ENCODE measurements around the gene ZIC5. TPM values are rescaled to one million over a fixed set of nuclear protein-coding genes. Genes with fewer than 3 reads are reported as not detected.

Gene ZIC5
- total RNA-seq, 1 experiment from 2014 or later = 5.2 TPM

DNA sequence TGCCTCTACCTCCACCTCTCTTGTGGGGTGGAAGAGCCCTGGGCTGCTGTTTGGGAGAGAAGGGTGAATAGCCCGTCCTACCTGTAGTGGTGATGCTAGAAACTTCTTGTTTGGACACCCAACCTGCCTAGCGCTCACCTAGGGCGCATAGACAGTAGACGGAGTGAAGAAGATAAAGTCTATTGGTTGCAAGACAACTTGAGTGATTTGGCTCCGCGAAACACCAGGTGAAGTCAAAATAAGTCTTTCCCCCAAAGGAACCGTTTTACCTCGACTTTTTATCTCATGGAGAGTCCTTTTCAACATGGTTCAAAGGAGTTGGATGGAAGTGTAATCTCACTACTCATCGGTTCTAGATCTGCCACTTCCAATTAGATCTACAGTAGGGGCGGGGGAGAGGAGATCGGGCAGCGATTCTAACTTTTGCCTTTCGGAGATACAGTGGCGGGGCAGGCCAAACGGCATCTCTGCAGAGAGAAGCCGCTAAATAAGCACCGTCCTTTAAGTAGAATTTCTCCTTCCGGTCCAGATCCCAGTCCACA is 694 bp upstream of the ZIC5 start:
- Histone ChIP-seq H3K4me3 (ENCODE audit: low read depth in 2 of 2, low read length in 2 of 2) (no peak overlapping the region), H3K9me3 (ENCODE audit: control insufficient read depth, insufficient read depth, low read depth, low read length) (no peaks in the 10 kb centered on the region), H3K4me1 (ENCODE audit: control insufficient read depth, insufficient read depth, low read length) (peaks cover 10% of the 10 kb centered on the region), H3K27me3 (ENCODE audit: control insufficient read depth, insufficient read depth, low read length) (no peaks in the 10 kb centered on the region), H3K36me3 (ENCODE audit: control insufficient read depth, insufficient read depth, low read length) (no peaks in the 10 kb centered on the region; the same call in 1 of the 2 replicates), H3K27ac (ENCODE audit: low read length) (no peak overlapping the region)
- CTCF ChIA-PET = no interaction called here
- POLR2A ChIA-PET = no interaction called here
- DNase-seq (ENCODE audit: low read depth, low spot score) = no peak
- in situ Hi-C loops (cut with HindIII; ENCODE audit: low pct_unique_long_range_greater_than_20kb, low sequenced_read_pairs) = no loop called here
- no peak for ATAC-seq
- intact Hi-C loops (cut with micrococcal nuclease; ENCODE audit: unreplicated experiment) = no loop called here
- TF ChIP-seq POLR2AphosphoS5 (IDR thresholded peaks at IDR 0.05; ENCODE audit: low read depth, low read length) (no peak), SIN3A (IDR thresholded peaks at IDR 0.05; ENCODE audit: borderline replicate concordance, insufficient read depth, low read depth, low read length) (no peak), TCF7L2 (IDR thresholded peaks at IDR 0.05; ENCODE audit: low read depth, low read length) (no peak), REST (IDR thresholded peaks at IDR 0.05; ENCODE audit: insufficient read depth in 1 of 2, low read depth in 2 of 2, low read length in 1 of 2) (no peak), CTCF (IDR thresholded peaks at IDR 0.05) (no peak)
- no TSS peak for BruUV-seq (replicated peaks)

GRCh38 chr13:99970651-99971575 is 654 bp downstream of the ZIC5 start:
- peak overlapping the region; percentile 66 for H3K27ac ChIP-seq (ENCODE audit: low read length)
- H3K9me3 ChIP-seq (ENCODE audit: control insufficient read depth, insufficient read depth, low read depth, low read length) = no peaks in the 10 kb centered on the region
- H3K4me1 ChIP-seq (ENCODE audit: control insufficient read depth, insufficient read depth, low read length) = peaks cover 15% of the 10 kb centered on the region
- H3K36me3 ChIP-seq (ENCODE audit: control insufficient read depth, insufficient read depth, low read length) = no peaks in the 10 kb centered on the region; the same call in 1 of the 2 replicates
- intact Hi-C loops (cut with micrococcal nuclease; ENCODE audit: unreplicated experiment) (no loop called here), in situ Hi-C loops (cut with HindIII; ENCODE audit: low pct_unique_long_range_greater_than_20kb, low sequenced_read_pairs) (no loop called here)
- ChIA-PET CTCF (no interaction called here), POLR2A (no interaction called here)
- TF ChIP-seq POLR2AphosphoS5 (IDR thresholded peaks at IDR 0.05; ENCODE audit: low read depth, low read length) = 0 out of 2 replicates have a peak, but pooled peaks have one; percentile 21
- no peak for TF ChIP-seq CTCF (IDR thresholded peaks at IDR 0.05)
- TF ChIP-seq REST (IDR thresholded peaks at IDR 0.05; ENCODE audit: insufficient read depth in 1 of 2, low read depth in 2 of 2, low read length in 1 of 2) = no peak
- peak overlapping the region; percentile 44 to 45 for H3K4me3 ChIP-seq (ENCODE audit: low read depth in 2 of 2, low read length in 2 of 2)
- DNase-seq (ENCODE audit: low read depth, low spot score) (no peak), ATAC-seq (peak; percentile 49)
- no TSS peak for BruUV-seq (replicated peaks)
- no peaks in the 10 kb centered on the region for H3K27me3 ChIP-seq (ENCODE audit: control insufficient read depth, insufficient read depth, low read length)
